Measurements from ENCODE around the gene TEX35.
"Not testable (repeated sequence)": the region's sequence is repeated elsewhere in the genome, so short reads cannot be mapped to it uniquely, and the experiment has no call there.

The TEX35 gene

DNA sequence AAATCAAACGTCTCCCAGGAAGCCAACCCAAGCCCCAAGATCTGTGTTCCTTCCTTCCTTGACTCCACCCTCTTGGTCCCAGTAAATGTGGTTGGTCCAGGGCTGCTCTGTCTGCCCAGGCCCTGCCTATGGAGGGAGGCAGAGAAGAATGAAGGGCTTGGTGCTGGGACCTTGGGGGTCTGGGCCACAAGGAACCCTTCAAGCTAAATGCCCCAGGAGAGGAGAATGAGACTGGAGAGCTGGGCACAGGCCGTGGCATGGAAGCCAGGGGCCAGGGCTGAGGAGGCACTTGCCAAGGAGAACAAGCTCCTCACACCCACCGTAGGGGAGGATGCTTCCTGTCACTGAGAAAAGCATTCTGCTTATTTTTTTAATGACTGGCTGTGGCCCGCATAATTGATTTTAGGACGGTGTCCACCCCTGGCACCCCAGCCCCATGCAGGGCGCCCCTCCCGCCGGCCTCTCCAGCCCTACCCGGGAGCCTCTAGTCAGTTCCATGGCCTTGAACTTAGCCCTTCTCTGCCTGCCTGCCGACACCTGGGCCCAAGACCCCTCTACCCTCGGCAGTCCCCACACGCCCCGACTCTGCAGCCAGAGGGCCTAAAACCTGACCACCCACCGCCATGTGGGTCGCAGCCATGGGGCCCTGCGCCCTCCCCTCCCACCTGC lies 17.0 kb upstream of the TEX35 start:
- DNase-seq: no peak

DNA sequence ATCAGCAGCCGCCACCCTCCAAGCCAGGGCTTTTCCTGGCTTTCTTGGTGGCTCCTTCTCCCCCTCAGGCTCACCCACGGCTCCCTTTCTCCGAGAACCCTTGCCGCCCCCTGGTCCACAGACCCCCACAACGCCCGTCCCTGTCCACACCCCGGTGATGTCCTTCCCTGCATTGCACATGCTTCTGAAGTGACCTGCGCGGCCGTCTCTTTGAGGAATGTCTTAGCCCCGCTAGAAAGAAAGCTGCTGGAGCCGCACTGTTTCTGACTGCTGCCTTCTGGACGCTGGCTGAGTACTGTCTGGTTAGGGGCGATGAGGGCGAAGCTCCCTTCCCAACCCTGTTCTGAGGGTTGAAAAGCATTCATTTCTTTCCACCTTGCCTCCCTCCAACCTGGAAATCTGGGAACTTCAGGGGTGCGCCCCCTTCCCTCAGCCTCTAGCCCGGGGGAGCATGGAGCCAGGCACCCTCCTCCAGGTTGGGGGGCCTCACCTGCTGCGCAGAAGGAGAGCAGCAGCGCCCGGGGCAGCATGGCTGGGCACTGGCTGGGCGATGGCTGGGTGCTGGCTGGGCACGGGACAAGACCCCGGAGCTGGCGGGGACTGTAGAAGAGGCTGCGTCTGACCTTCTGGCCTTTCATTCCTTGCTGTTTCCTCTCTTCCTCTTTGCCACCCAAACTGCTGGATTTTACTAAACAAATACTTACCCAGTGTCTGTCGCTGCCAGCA lies 16.3 kb upstream of the TEX35 start, which contains the start of gene CLEC20A:
Gene CLEC20A, minus strand, starts transcription at position 555 of the 726 bp plus-strand sequence. Its CDS starts 25 bp downstream, at position 530.
- DNase-seq: no peak

DNA sequence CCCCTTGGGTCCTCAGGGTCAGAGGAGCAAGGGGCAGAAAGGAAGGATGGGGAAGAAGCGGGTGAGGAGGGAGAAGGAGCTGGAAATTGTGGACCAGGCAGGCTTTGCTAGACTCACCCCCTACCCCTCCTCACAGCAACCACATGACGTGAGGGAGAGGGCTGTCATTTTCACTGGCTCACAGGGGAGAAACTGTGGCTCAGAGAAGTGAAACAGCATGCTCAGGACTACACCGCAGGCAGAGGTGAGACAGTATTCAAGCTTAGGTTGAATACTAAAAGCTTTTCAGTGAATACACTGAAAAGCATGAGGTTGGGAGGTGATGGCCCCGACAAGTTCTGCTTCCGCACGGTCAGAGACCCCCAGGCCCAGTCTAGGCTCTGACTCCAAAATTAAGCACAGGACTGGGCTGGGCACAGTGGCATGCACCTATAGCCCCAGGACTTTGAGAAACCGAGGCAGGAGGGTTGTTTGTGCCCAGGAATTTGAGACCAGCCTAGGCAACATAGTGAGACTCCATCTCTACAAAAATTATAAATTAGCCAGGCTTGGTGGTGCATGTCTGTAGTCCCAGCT lies 14.9 kb upstream of the TEX35 start:
- no peak for DNase-seq

DNA sequence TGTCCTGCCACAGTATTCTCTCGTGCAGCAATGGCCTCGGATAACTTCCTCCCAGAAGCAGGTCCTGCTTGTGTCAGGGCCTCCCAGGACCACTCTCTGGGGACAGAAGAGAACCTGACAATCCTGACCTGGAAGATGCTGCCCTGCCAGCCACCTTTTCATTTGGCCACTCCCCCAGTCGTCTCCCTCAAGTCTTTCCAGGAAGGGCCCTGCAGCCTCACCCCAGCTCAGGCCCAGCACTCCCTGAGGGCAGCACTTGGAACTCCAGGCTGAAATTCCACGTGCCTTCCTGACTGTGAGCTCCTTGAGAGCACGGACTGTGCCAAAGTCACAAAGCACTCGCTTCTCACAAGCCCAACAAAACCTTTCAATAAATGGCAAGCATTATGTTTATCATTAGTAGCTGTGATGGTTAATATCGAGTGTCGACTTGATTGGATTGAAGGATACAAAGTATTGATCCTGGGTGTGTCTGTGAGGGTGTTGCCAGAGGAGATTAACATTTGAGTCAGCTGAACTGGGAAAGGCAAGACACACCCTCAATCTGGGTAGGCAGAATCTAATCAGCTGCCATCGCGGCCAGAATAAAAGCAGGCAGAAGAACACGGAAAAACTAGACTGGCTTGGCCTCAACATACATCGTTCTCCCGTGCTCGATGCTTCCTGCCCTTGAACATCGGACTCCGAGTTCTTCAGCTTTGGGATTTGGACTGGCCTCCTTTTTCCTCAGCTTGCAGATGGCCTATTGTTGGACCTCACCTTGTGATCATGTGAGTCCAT lies 13.8 kb upstream of the TEX35 start:
- no peak for DNase-seq

DNA sequence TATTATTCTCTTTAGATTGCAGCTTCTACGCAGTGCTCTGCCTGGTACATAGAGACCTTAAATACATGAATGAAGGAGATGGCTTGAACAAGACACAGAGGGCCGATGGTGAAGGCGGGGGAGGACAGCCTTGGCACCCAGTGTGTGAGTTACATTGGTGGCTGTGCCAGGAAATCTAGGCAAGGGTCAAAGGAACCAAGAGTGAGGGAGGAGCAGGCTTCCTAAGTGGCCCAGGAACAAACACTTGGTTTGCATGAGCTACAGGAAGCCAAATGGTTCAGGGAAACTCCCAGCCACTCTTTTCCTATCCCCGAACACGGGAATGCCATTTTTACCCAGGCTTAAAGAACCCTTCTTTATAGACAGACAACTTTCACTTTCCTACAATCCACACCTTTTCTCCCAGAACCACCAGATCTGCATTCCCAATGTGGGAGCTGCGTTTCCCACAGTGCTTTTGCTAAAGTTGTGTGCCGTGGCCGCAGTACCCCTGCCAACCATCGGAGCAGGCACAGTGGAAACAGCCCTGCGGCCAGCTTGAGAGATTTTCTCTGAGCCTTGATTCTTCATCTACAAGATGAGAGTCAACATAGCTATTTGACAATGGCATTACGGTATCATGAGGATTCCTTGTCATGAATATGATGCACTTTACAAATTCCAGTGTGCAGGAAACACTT lies 12.7 kb upstream of the TEX35 start:
- no peak for DNase-seq

DNA sequence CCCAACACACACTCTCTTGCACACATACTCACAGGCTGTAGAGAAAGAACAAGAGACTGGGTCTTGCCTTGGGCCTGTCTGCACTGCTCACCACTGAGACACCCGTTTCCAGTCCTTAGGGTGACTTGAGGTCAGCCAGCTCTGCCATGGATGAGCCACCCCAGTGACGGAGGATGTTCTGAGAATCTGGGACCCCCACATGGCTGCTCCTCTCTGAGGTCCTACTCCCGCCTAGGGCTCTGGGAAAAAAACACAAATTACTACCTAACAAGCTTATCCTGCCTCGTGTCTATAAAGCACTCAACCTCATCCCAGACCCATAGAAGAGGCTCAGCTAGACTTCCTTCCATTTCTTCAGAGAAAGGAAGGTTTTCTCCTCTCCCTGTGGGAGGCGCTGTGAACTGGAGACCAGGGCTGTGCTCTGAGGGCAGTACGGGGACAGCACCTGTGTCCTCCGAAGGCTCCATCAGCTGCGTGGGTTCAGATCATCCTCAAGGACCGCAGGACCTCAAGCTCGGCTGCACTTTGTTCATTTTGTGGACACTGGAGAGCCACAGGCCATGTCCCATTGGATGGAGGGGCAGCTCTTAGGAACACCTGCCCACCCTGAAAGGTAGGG lies 11.9 kb upstream of the TEX35 start:
- DNase-seq: no peak

DNA sequence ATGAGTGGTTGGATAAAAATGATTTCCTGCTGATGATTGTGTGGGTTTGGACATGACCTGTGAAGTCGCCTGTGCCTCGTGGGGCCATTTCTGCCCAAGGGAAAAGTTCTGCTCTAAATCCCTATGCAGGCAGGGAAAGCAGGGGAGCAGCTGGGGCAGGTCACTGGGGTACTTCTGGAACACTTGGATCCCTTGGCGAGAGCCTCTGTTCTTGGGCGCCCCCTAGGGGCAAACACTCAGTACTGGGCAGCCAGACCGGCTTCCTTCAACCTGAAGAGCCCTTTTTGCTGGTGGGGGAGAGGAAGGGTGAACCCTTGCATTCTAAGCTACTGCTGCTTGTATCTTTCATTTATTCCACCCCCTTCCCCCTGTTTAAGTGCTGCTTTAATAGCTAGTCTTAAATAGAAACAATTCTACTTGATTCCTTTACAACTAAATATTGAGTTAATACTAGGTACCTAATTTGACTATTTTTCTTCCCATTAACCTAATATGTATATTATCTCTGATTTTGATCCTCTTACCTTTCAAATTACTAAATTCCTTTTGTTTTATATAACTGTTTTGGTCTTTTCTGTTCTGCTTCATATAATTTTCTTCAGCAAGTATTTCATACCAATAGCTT lies 11.1 kb upstream of the TEX35 start:
- DNase-seq: peak; percentile 74 to 77

DNA sequence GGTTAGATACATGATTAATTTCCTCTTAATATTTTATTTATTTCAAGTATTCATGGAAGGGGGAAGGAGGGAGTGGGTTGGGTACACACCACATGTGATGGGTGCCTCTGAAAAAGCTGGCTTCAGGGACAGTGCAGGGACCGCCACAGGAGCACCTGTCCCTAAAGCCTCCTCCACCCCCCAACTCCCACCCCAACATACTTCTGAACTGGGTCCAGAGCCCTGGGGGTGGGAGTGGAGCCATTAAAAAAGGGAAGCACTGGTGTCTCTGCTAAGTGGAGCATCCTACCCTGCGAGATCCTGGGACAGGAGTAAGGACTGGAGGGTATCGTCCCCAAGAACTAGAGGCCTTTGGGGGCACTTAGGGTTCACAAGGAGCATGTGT lies 10.6 kb upstream of the TEX35 start:
- DNase-seq: no peak

DNA sequence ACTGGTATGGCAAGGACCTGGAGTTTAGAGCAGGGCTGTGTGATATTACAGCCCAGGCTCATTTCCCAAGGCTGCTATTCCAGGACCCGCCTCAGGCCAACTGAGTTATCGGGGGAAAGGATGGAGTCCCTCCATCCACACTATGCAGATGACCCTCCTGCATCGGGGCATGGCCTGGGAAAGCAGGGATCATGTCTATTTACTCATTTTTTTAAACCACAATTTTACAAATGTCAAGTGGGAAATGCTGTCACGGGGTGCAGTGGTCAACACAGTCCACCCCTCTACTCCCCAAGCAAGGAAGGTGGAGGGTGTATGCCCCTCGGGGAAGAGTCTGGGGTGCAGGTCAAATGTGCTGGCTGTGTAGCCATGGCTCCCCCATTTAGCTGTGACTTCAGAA lies 10.1 kb upstream of the TEX35 start:
- no peak for DNase-seq

DNA sequence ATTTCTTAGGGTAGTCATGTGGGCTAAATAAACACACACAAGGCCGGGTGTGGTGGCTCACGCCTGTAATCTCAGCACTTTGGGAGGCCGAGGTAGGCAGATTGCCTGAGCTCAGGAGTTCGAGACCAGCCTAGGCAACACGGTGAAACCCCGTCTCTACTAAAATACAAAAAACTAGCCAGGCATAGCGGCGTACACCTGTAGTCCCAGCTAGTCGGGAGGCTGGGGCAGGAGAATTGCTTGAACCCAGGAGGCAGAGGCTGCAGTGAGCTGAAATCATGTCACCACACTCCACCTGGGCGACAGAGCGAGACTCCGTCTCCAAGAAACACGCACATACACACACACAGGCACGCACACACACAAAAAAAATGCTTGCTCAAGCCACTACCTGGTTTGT lies 9.6 kb upstream of the TEX35 start:
- not testable (repeated sequence) for DNase-seq

DNA sequence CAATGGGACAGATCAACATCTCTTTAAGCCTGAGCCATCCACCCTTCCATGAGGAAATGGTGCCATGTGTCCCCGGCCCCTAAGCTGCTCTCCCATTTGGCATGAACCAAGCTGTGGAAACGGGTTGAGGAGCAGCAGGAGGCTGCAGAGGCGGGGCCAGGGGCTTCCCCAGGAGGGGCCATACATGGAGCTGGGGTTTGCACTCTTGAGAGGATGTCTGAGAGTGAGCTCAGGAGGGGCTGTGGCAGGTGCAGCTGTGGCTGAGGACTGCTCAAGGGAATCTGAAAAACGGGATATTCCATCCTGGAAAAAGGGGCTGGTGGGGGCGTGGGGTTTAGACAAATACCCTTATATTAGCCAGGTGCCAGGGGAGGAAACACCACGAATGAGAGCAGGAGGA lies 9.1 kb upstream of the TEX35 start:
- DNase-seq: no peak

DNA sequence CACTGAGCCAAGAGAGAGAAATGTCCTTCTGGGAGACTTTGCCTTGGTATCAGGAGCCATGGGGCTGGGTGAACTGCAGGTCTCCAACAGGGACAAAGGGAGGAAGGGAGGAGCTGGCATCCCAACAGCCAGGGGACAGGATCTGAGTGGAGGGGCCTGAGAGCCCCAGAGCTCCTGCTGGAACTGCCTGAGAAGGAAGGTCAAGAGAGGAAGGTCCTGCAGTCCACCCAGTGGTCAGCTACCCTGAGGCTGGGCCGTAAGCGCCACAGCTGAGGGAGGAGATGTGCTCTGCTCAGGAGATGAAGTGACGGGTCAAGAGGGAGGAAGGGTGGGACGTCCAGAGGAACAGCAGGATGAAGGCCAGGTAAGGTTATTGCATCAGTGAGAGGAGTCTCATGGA lies 8.6 kb upstream of the TEX35 start:
- no peak for DNase-seq

DNA sequence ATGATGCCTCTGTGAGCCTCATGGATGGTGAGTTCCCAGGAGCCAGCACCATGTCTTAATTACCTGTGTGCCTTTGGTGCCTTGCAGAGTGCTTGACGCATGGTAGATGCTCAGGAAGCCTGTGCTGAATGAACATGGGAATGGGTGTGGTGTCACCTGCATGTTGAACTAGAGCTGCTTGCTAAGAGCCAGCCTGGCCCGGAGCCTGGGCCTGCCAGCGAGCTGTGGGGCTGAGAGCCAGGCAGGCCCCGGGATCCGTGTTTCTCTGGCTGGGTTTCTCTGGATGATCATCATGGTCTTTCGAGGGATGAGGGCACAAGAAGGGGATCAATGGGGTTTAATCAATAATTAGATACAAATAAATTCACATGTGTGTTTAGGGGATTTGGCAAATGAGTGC lies 6.7 kb upstream of the TEX35 start:
- no peak for DNase-seq

DNA sequence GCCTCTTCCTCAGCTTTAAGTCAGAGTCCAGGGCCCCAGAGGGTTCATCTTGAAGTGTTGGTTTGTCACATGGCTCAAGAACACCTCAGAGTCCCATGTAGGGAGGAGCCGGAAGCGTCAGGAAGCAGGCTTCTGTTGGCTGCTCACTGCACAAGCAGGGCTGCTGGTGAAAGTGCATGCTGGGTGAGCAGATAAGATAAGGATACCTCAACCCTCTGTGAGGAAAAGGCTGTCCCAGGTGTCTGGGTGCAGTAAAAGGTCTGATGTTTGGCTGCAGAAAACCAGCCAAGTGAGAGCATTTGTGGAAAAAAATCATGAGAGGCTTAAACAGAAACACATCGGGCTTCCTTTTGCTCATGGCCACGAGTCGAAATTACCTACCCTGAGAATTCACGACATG lies 6.2 kb upstream of the TEX35 start:
- DNase-seq: no peak

DNA sequence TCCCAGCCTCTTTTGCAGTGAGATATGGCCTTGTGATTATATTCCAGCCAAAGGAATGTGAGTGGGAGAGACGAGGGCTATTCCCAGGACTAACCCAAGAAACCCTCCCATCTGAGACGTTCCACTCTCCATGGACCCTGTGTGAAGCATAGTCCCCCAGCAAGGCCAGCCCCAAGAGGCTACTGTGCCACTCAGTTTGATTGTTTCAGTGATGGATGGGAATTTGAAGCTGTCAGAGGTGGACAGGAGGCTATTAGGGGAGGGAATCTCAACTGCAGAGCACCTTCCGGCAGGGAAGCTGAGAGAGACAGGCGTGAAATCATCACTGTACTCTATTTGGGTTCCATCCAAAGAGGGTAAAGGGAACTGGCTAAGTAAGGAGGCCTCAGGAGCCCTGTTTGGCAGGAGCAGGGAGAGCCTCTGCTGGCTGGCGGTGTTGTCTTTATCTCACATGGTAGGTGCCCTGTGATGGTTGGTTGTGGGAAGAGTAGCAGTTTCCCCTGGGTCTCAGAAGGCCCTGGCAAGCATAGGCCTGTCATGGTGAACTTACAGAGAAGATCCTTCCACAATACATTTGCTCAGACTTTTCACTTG lies 3.4 kb upstream of the TEX35 start:
- DNase-seq: no peak

DNA sequence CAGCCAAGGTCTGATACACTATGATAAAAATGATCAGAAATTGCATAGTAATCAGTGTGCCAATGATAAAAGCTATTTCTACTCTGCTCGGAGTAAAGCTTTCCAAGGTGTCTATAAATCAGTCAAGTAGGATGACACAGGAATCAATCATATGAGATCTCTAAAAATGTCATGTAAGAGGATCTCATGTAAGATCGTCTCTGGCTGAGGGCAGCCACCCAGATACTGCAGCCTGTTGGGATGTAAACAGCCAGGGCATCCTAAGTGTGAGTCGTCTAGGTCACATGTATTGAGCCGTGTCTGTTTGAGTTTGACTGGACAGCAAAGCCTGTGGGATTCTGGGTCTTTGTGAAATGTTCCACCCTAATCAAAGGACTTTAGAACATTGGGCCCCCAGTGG lies 2.8 kb upstream of the TEX35 start:
- no peak for DNase-seq

DNA sequence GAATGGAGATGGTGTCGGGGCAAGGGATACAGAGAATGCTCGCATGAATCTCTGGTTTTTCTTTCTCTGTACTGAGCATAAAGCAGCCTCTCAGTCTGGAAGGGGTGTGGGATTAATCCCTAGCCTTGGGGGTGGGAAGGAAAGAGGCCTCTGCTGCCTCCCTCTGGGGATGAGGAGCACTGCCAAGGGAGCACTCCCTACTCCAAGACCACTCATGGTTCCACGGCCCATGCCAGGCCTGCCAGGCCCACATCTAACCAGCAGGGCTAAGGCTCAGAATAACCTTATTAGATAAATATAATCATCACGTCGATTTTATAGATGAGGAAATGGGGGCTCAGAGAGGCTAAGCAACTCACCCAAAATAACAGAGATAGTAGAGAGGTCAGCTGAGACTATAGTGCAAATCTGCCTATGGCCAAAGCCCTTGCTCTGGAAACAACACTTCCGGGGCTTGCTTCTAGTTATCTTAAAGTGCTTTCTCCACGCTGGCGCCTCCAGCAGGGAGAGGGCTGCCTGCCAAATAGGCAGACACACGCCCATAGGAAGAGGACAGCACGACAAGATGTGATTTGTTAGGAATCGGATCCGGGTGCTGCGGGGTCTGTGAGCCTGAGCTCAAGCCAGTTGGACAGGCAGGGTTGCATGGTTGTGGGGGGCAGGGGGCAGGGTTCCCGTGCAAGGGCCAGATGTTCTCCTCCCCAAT lies 522 bp downstream of the TEX35 start:
- no peak for DNase-seq

DNA sequence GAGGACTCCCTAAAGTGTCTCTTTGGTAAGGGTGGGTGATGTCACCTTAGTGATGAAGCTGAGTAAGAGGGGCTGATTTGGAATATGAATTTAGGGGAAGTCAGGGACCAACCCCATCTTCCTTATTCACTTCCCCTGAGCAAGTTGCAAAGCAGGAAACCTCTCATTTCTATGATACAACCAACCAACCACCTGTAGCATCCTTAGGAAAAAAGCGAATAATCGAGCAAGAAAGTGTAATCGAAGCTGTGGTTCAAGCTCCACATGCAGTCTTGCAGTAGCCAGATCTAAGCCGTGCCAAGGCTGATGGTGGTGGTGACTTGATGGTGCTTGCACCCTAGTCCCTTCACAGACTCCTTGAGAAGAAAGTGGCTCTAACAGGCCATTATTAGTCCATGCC lies 3.2 kb downstream of the TEX35 start:
- DNase-seq: no peak

DNA sequence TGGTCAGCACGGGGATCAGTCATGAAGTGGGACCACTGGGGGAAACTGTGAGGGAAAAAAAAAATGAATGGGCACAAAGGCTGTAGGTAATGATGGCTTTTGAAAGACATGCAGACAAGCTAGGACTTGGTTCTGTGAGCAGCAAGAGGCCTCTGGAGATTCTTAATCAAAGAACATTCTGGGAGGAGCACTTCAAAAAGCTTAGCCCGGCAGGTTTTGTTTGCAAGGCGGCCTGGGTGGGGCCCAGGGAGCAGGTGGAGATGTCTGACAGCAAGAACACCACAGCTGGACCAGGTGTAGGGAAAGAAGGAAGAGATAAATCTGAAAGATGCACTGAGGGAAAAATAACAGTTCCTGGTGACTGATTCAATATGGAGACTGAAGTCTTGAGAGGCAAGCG lies 6.0 kb downstream of the TEX35 start:
- no peak for DNase-seq

DNA sequence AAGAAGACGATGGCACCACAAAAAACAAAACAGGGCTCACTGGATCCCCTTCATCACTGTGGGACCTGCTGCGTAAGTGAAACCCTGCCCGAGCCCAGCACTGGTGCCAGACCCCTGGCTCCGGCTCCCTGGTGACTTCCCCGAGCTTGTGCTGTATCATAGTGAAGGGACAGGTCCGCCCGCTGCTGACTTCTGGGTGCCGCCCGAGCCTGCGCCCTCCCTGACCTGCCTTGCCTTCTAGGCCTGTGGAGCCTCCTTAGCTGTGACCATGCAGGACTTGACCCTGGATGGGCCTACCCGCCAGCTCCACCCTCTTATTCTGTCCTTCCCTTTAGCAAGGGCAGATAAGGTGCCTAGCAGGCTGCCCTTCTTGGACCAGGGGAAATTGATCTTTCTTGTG lies 7.9 kb downstream of the TEX35 start:
- no peak for DNase-seq

DNA sequence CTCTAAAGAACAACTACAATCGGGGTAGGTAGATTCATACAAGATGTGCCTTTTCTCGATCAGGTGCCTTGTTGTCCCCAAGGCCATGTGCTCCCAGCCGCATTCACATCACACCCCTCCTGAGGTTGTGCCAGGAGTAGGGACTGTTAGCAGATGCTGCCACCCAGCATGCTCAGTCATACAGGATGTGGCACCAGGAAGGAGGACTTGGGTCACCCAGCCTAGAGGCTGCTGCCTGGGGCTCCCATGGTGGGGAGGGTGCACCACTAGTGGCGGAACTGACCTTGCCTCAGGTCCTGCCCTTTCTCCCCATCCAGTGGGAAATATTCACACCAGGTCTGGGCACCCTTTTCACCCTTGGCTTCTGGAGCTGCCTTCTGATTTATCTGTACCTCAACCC lies 8.3 kb downstream of the TEX35 start:
- no peak for DNase-seq
